Measurements from ENCODE around the gene KIAA1958.
"Not testable (repeated sequence)": the region's sequence is repeated elsewhere in the genome, so short reads cannot be mapped to it uniquely, and the experiment has no call there.

KIAA1958 gene

DNA sequence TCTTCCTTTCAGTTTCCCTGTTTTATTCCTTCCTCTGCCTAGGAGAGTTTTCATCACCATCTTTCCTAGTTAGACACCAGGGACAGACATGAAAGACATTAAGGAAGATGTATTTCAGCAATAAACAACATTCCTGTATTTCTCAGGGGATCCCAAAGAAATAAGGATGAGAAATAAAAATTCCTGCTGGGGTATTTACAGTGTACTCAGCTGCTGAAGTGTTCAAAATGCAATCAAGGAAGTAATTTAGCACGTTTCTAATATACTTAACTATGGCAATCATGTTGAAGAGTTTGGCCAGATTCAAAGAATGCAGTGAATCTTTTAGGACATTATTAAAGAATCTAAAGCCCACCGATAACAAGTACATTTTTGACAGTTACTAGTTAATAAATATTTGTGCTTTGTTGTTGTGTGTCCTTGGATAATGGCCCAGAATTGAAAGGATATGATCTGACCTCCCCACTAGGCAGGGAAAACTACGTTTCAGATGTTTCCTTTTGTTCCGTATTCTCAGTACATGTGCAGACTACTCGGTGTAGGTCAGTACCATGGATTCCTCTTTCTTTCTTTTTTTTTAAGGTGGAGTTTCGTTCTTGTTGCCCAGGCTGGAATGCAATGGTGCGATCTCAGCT lies 184.5 kb downstream of the KIAA1958 start:
- no peak for DNase-seq

DNA sequence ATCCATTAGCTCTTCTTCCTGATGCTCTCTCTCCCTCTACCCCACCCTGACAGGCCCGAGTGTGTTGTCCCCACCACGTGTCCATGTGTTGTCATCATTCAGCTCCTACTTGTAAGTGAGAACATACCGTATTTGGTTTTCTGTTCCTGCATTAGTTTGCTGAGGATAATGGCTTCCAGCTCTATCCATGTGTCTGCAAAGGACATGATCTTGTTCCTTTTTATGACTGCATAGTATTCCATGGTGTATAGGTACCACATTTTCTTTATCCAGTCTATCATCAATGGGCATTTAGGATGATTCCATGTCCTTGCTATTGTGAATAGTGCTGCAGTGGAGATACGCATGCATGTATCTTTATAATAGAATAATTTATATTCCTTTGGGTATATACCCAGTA lies 186.6 kb downstream of the KIAA1958 start:
- DNase-seq = not testable (repeated sequence)

DNA sequence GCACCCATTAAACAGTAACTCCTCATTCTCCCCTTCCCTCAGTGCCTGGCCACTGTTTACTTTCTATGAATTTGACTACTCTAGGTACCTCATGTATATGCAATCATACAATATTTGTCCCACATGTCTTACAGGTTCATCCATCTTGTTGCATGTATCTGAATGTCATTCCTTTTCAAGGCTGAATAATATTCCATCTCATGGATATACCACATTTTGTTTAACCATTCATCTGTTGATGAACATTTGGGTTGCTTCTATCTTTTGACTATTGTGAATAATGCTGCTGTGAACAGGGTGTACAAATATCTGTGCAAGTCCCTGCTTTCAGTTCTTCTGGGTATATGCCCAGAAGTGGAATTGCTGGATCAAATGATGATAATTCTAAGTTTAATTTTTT lies 190.4 kb downstream of the KIAA1958 start:
- no peak for DNase-seq

DNA sequence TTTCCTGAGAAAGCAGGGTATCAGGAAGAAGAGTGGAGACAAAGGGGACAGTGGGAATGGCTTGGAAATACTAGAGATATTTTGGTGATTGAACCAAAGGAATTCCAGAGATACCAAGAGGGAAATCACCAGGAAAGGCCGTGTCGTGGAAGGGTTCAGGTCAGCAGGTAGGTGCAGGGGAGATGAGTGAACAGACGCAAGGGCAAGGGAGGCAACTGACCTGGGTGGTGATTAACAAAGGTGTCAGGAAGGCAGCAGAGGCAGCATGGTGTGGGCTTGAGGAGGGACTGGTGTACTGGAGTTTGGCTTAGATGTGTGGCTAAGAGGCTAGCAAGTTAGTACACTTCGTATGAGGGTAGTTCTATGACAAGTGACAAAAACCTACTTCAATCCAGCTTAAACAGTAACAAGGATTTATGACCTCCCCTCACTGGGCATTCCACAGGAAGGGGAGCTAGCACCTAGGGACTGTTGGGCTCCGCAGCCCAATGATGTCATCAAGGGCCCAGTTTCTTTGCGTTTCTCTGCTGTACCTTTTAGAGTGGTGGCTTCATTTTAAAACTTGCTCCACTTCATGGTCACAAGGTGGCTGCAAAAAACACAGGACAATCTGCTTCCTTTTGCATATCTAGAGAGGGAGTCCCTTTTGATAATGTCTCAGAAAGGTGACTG lies 194.2 kb downstream of the KIAA1958 start:
- DNase-seq = no peak

DNA sequence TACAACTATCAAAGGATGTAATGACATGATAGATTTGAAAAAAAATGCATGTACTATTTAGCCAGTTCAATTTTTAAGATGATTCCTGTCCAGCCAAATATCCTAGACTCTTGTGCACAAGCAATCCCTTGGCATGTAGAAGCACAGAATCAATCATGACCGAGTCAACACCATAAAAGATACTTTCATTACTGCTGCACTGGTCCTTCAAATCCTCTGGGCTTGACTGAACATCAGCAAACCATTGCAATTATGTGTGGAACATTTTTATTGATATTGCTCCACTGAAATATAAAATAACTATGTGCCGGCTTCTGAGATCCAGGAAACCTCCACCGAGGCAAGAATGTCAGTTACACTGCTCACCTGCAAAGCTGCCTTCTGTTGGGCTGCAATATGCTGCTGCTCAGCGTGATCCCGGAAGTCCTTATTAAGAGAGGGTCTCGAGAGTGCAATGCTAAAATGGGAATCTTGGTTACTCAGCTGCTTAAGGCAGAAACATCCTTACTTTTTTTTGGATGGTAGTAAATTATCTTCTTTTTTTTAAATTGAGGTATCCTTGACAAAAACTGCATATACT lies 202.6 kb downstream of the KIAA1958 start:
- DNase-seq = no peak

DNA sequence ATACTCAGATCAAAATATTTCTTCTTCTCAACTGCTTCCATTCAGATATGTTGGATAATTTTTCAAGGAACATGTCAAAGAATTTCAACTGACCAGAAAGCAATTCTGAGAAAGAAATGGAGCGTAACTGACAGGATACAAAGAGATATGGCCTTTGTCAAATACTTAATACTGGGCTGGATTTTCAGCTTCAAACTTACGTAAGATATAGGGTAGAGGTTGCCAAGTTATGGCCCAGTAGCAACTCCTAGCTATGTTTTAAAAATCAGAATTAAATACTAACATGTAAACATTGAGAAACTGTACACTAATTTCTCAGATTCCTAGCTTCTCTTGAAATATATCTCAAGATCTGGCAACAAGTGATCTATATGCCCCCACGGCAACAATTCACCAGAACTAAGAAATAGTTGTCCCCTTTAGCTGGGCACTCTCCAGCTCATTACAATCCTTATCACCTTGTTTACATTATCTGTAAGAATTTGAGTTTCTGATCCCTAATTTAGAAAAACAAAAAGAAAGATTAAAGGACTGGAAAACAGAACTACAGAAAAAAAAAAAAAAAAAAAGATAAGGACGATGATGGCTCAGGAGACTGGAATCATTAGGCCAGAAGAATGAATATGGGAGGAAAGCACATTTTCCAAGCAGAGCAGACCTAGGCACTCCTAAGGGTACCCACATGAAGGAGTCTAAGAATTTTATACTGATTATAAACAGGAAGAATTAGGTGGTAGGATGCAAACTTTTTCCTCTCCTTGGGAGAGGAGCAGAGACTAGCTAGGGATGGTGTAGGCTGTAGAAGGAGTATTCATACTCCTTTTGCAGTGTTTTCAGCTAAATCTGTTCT lies 208.3 kb downstream of the KIAA1958 start:
- DNase-seq = no peak

DNA sequence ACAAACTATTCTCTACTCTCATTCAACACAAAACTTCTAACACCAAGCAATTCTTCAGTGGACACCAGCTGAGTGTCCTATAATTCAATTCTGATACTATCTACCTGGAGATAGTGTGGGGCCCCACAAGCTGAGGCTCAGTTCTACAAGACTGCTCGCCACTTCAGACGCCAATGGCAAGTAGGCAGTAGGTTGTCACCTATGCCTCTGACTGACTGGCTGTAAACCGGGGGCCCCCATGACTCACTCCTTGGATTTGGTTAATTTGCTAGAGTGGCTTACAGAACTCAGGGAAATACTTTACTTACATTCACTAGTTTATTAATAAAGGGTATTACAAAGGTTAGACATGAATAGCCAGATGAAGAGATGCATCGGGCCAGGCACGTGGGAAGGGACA lies 209.8 kb downstream of the KIAA1958 start:
- DNase-seq = no peak

DNA sequence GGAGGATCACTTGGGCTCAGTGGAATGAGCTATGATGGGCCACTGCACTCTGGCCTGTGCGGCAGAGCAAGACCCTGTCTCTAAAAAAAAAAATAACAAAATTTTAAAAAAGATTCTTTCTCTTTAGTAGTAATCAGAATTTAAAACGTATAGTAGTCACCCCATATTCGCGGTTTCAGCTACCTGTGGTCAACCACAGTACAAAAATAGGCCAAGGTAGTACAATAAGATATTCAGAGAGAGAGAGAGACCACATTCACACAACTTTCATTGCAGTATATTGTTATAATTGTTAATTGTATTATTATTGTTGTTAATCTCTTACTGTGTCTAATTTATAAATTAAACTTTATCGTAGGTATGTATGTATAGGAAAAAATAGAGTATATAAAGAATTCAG lies 212.6 kb downstream of the KIAA1958 start:
- DNase-seq = no peak

DNA sequence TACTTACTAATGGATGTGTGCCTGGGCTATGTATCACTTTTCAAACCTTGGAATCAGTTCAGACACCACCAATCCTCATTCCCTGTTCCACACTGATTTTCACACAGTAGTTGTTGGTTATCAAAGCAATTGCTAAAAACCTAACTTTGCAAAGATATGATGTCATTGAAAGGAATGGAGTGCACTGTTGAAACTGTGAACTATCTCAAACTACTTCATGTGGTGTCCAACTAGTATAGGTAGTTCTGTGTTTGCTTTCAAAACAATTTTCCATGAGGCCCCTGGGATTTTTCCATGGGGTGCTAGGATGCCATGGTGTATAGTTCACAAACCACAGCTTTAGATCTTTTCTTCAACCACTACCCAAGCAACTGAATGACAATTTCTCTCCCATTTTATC lies 213.5 kb downstream of the KIAA1958 start:
- DNase-seq = no peak

DNA sequence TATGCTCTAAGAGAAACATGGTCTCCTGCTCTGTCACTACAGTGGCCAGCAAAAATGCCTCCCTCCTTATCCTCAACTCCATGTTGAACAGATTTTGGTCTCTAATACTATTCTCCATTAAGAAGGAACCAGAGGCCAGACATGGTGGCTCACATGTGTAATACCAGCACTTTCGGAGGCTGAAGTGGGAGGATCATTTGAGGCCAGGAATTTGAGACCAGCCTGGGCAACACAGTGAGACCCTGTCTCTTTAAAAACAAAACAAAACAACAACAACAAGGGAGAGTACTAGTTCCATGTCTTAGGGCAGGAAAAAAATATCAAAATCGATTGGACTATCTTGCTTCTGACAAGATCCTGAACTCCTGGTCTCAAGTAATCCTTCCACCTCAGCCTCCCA lies 216.7 kb downstream of the KIAA1958 start:
- DNase-seq = no peak

DNA sequence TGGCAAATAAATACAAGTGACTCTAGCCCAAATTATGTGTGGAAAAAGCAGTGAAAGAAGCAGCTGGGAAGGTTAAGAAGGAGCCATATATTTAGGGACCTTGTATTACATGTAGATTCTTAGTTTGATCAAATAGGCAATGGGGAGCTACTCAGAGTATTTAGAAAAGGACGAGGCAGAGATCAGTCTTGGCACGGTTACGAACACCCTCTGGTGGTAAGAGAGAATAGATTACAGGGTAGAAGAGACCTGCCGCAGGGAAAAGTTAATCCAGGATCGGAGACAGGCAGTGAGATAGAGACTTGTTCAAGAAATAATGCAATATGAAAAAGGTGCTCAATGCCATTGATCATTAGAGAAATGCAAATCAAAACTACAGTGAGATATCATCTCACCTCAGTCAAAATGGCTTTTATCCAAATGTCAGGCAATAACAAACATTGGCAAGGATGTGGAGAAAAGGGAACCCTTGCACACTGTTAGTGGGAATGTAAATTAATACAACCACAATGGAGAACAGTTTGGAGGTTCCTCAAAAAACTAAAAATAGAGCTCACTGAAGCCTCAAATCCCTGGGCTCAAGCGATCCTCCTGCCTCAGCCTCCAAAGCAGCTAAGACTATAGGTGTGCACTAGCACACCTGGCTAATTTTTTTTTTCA lies 219.3 kb downstream of the KIAA1958 start:
- no peak for DNase-seq

DNA sequence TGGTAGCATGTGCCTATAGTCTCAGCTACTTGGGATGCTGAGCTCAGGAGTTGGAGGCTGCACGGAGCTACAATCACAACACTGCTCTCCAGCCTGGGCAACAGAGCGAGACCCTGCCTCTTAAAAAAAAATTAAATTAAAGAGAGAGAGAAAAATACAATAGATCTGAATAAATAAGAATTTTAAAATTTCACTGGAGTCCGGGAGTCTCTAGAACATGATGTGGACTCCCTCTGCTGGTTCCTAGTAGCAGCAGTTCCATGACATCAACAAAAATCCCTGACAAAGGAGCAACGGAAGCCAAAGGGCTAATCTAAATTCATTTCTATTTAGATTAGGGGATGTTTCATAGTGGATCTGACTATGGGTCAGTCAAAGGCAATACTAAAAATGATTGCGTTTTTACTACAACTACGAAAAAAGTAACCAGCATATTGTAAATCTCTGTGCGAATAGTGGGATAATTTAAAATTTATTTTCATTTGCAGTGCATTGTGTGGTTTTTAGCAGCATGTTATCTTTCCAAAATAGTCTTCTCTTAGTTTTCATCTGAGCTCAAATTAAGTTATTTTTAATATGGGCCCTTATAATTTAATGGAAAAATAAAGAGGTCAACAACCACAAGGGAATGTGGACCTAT lies 224.5 kb downstream of the KIAA1958 start:
- no peak for DNase-seq

DNA sequence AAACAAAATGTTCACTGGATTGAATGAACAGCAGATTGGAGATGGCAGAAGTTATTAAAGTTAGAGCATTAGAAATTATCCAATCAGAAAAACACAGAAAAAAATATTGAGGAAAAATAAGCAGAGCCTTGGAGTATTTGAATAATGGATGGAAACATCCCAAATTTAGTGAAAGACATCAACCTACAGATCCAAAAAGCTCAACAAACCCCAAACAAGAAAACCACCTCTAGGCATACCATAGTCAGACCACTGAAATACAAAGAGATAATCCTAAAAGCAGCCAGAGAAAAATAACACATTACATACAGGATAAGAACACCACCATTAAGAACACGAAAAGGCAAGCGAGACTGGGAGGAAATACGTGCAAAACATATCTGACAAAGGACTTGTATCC lies 226.1 kb downstream of the KIAA1958 start:
- no peak for DNase-seq

DNA sequence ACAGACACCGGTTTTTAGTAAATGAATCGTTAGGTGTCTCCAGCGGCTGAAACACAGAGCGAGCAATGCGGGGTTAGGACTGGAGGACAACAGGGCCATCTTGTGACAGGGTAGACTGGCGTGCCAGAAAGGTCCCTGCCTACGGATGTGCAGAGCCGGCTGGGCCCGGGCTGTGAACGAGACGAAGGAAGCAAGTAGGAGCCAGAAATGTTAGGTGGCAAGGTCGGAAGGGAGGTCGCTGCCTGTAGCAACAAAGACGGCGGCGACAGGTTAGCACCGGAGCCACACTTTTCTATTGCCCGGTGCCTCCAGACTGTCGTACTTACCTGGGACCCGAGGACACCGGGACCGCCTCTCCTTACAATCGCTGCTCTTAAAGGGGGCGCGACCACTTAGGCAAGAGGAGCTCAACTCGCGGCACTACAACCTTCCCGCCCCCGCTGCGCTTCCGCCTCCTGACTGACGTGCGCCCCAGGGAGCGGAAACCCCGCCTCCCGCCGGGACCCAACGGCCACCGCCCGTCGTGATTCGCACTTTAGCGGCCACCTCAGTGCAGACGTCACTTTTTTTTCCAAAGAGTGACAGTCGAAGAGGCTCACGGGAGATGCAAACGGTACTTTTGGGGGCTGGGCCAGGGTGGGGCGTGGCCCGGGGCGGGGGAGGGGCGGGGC lies 231.2 kb downstream of the KIAA1958 start, which contains the start of gene INIP:
TSS of gene INIP (minus strand) at position 457 of the 671 bp plus-strand sequence. CDS start 1,632 bp downstream, outside the sequence.
- DNase-seq = peak; percentile 98

Measured in NCI-H345 (cell line).